B cell (primary cell): ENCODE data around the gene SPEF1. TPM values are rescaled to one million over a fixed set of nuclear protein-coding genes. Genes with fewer than 3 reads are reported as not detected.

Experiments used
- ATAC-seq: fragments of 200-7000 bp; cut with Tn5 transposase; one replicate; pipeline ENCODE4 v1.10.0; 2021; ENCODE audit warnings: low read depth, mild to moderate bottlenecking, moderate number of reproducible peaks, moderate library complexity
- CTCF ChIA-PET: fragments of 350-600 bp; sonication (Branson Sonifier 250); formaldehyde crosslinking; loops from one replicate; lab custom pipeline; 2021; ENCODE audit warnings: antibody characterized with exemption, inconsistent platforms; lab: Charles Lee
- POLR2A ChIA-PET: fragments of 350-600 bp; sonication (Branson Sonifier 250); formaldehyde crosslinking; loops from one replicate; lab custom pipeline; 2021; ENCODE audit warnings: antibody characterized with exemption; lab: Charles Lee
- DNase-seq: peaks from one replicate; pipeline ENCODE4 v3.0.0; 2013
- H2AFZ ChIP-seq: 2 replicates; pipeline ENCODE4 v1.6.1; 2012; ENCODE audit warnings: mild to moderate bottlenecking, low read depth, low read length; ENCODE audit not compliant: insufficient read depth, poor library complexity, severe bottlenecking
- H3K27ac ChIP-seq, 2 donors: 1 replicate in 1 of 2; 2 replicates in 1 of 2; pipeline ENCODE4 v1.5.1; 2012 to 2013; ENCODE audit warnings: low read length in 2 of 2, mild to moderate bottlenecking in 2 of 2, moderate library complexity in 1 of 2
- H3K27me3 ChIP-seq, 4 experiments: fragments of 200-600 bp in 1 of 4; sonication (generic) in 1 of 4; replicated peaks in 1 of 4; 1 replicate in 2 of 4; 2 replicates in 2 of 4; pipeline versions ENCODE4 v1.6.1 to v1.7.0; 2013 to 2016; ENCODE audit warnings: low read length in 3 of 4, mild to moderate bottlenecking in 2 of 4, mixed read lengths in 1 of 4, moderate library complexity in 1 of 4; ENCODE audit not compliant: insufficient read depth in 4 of 4, control insufficient read depth in 3 of 4; ENCODE audit errors: control extremely low read depth in 1 of 4
- H3K36me3 ChIP-seq, 2 experiments: replicated peaks in 1 of 2; 1 replicate in 1 of 2; 2 replicates in 1 of 2; pipeline versions ENCODE4 v1.6.1 to v1.7.1; 2013; ENCODE audit warnings: low read length in 1 of 2; ENCODE audit not compliant: insufficient read depth in 2 of 2, control insufficient read depth in 1 of 2; ENCODE audit errors: control extremely low read depth in 1 of 2, extremely low read depth in 1 of 2
- H3K4me1 ChIP-seq, 2 donors: fragments of 200-600 bp in 1 of 2; sonication (generic) in 1 of 2; 1 replicate in 1 of 2; 2 replicates in 1 of 2; pipeline versions ENCODE4 v1.5.1 to v1.6.1; 2013 to 2017; ENCODE audit warnings: low read length in 2 of 2; ENCODE audit not compliant: control insufficient read depth in 2 of 2, insufficient read depth in 2 of 2
- H3K4me2 ChIP-seq: replicated peaks from 2 replicates; pipeline ENCODE3; 2012; ENCODE audit warnings: mild to moderate bottlenecking, low read depth, low read length; ENCODE audit not compliant: poor library complexity, severe bottlenecking
- H3K4me3 ChIP-seq, 5 experiments: fragments of 200-600 bp in 1 of 5; sonication (generic) in 1 of 5; 1 replicate in 3 of 5; 2 replicates in 2 of 5; pipeline versions ENCODE4 v1.5.1 to v1.7.0; 2011 to 2016; ENCODE audit warnings: low read length in 4 of 5, mild to moderate bottlenecking in 4 of 5, low read depth in 2 of 5, control low read depth in 1 of 5, moderate library complexity in 1 of 5; ENCODE audit not compliant: insufficient read depth in 1 of 5; ENCODE audit errors: control extremely low read depth in 1 of 5, extremely low read depth in 1 of 5
- H3K79me2 ChIP-seq: fragments of 200-600 bp; sonication (generic); one replicate; pipeline ENCODE4 v1.6.0; 2016; ENCODE audit warnings: low read length; ENCODE audit not compliant: control insufficient read depth, insufficient read depth
- H3K9ac ChIP-seq: fragments of 200-600 bp; sonication (generic); 2 replicates; pipeline ENCODE4 v1.6.1; 2017; ENCODE audit warnings: mild to moderate bottlenecking, low read length, moderate library complexity
- H3K9me3 ChIP-seq, 3 donors: one replicate each; pipeline versions ENCODE4 v1.6.1 to v1.7.1; 2013; ENCODE audit warnings: low read length in 2 of 3; ENCODE audit not compliant: control insufficient read depth in 2 of 3, insufficient read depth in 1 of 3; ENCODE audit errors: control extremely low read depth in 1 of 3
- H4K20me1 ChIP-seq: 2 replicates; pipeline ENCODE4 v1.6.0; 2012; ENCODE audit warnings: mild to moderate bottlenecking, low read length; ENCODE audit not compliant: insufficient read depth, control insufficient read depth, poor library complexity, severe bottlenecking
- H3K27ac Mint-ChIP-seq: one replicate; pipeline ENCODE4 v1.8.0; 2021; ENCODE audit warnings: mixed read lengths
- H3K27me3 Mint-ChIP-seq: one replicate; pipeline ENCODE4 v1.8.0; 2021; ENCODE audit warnings: mixed read lengths
- H3K4me1 Mint-ChIP-seq: one replicate; pipeline ENCODE4 v1.8.0; 2021; ENCODE audit warnings: mixed read lengths
- H3K4me3 Mint-ChIP-seq: one replicate; pipeline ENCODE4 v1.8.0; 2021; ENCODE audit warnings: mixed read lengths
- H3K9me3 Mint-ChIP-seq: one replicate; pipeline ENCODE4 v1.8.0; 2022; ENCODE audit warnings: mixed read lengths; ENCODE audit not compliant: insufficient read depth
- EZH2 ChIP-seq: IDR thresholded peaks from 2 replicates; pipeline ENCODE4 v1.6.1; 2012; ENCODE audit warnings: borderline replicate concordance, low read depth, mild to moderate bottlenecking, moderate library complexity, low read length; ENCODE audit not compliant: insufficient read depth, poor library complexity, severe bottlenecking
- WGBS: methylation state at CpG from one replicate; pipeline ENCODE4 v1.1.5; 2013; ENCODE audit warnings: missing lambda C conversion rate; ENCODE audit not compliant: insufficient coverage; 5-methylcytosine and 5-hydroxymethylcytosine counted together
- intact Hi-C: fragments of 100-400 bp; cut with micrococcal nuclease; formaldehyde crosslinking; loops from one replicate; pipeline ENCODE4 v1.10.0; 2022
- polyA plus RNA-seq: library from polyadenylated mRNA; depleted of rRNA; stranded (reverse); fragments of >200 nt; gene quantifications from 2 replicates; pipeline ENCODE4 v1.2.3, GENCODE V29; 2012
- total RNA-seq, 2 donors: library from RNA; stranded (reverse); fragments of 120-200 nt in 1 of 2; gene quantifications; 1 replicate in 1 of 2; 2 replicates in 1 of 2; pipeline versions ENCODE4 v1.2.3 to v1.2.4, GENCODE V29; 2013 to 2022
- TF ChIP-seq, protein P1 (sequence below): fragments of 200-600 bp; IDR thresholded peaks from one replicate; pipeline ENCODE4 v1.8.0; 2022; ENCODE audit warnings: antibody characterized with exemption, mild to moderate bottlenecking

SPEF1 gene
- total and polyA plus RNA-seq, 2 donors (not counting 1 experiment from before 2014, with no cell fraction given): not detected

DNA sequence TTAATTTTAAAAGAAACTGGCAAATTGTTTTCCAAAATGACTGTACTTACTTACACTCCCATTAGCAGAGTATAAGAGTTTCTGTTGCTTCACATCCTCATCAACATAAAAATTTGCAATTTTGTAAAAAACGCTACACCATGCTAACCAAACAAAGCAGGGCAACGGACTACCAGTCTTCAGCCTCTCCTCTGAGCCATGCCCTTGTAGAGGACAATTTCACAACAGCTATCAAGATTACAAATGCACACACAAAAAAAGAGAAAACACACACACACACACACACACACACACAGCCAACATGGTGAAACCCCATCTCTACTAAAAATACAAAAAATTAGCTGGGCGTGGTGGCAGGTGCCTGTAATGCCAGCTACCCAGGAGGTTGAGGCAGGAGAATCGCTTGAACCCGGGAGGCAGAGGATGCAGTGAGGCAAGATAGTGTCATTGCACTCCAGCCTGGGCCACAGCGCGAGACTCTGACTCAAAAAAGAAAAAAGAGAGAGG is 9.6 kb downstream of the SPEF1 start:
- Histone ChIP-seq H4K20me1 (no peaks in the 10 kb centered on the region), H3K27me3 (no peaks in the 10 kb centered on the region), H3K27ac (no peak overlapping the region), H2AFZ (no peak overlapping the region), H3K9me3 (peaks cover 0 to 2% (median 0%) of the 10 kb centered on the region in 3 donors), H3K79me2 (peaks cover 7% of the 10 kb centered on the region), H3K36me3 (no peaks in the 10 kb centered on the region), H3K4me1 (peaks cover 10 to 23% of the 10 kb centered on the region in 2 donors), H3K4me2 (no peak overlapping the region), H3K9ac (no peak overlapping the region), H3K4me3 (no peak overlapping the region)
- H3K27ac Mint-ChIP-seq: no peak overlapping the region
- ChIA-PET POLR2A (interaction anchor here (0.6 kb wide), 1 partner anchor 70 kb away, joined by 5 read pairs; no protein-coding TSS in a partner anchor), CTCF (no interaction called here)
- ATAC-seq: no peak
- WGBS: no CpG with 5 or more reads among the region's 7 CpGs
- H3K27me3 Mint-ChIP-seq: no peaks in the 10 kb centered on the region
- no peak for DNase-seq
- intact Hi-C loops: no loop called here
- H3K4me1 Mint-ChIP-seq: peaks cover 14% of the 10 kb centered on the region
- no peaks in the 10 kb centered on the region for H3K9me3 Mint-ChIP-seq
- TF ChIP-seq EZH2: no peak
- TF ChIP-seq, protein P1, sequence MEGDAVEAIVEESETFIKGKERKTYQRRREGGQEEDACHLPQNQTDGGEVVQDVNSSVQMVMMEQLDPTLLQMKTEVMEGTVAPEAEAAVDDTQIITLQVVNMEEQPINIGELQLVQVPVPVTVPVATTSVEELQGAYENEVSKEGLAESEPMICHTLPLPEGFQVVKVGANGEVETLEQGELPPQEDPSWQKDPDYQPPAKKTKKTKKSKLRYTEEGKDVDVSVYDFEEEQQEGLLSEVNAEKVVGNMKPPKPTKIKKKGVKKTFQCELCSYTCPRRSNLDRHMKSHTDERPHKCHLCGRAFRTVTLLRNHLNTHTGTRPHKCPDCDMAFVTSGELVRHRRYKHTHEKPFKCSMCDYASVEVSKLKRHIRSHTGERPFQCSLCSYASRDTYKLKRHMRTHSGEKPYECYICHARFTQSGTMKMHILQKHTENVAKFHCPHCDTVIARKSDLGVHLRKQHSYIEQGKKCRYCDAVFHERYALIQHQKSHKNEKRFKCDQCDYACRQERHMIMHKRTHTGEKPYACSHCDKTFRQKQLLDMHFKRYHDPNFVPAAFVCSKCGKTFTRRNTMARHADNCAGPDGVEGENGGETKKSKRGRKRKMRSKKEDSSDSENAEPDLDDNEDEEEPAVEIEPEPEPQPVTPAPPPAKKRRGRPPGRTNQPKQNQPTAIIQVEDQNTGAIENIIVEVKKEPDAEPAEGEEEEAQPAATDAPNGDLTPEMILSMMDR: no peak
- H3K4me3 Mint-ChIP-seq: no peak overlapping the region

DNA sequence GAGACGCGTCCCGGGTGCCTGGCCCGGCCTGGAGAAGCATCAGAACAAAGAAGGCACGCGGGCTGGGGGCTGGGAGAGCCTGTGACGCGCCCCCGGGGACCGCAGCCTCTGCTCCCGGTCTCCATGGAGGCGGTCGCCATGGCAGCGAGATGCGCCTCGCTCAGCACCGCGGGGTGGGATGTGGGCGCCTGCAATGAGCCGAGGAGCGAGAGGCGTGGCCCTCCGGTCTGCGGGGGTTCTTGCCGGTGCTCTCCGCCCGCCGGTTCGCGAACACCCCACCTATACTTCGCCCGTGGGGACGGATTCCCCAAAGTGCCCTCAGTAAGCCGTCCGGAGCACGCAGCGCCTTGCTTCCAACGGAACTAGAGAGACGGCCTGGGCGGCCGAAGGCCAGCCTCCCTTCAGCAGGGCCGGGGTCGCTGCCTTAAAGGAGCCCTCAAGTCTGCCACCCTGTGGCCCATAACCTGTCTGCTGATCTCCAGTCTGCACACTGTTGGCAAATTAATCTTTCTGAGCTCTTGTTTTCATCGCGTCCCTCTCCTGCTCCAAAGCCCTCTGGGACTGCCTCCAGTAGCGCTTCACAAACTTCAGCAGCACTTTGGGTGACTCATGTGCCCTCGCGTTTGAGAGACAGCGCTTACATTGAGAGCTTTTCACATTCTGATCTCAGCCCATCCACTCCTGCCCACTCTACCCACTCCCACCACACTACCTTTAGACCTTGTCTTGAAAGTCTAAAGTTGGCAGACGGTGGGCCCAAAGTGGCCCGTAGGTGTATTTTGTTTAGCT is 12.7 kb downstream of the SPEF1 start:
- TF ChIP-seq, protein P1: peak; percentile 71
- no peak for TF ChIP-seq EZH2
- ChIA-PET CTCF (interaction anchor here (0.8 to 4.8 kb wide), 22 partner anchors 11 to 317 kb away, joined by 3 to 47 read pairs (median 5); partner anchors contain the start of genes AP5S1, CENPB and SPEF1), POLR2A (interaction anchor here (0.8 to 2.4 kb wide), 9 partner anchors 9 to 1424 kb away, joined by 3 to 18 read pairs (median 7); partner anchors contain the start of genes AP5S1, CDC25B, CENPB and MAVS)
- peak overlapping the region; percentile 98 for H3K4me2 ChIP-seq
- no peaks in the 10 kb centered on the region for H3K27me3 ChIP-seq
- peak overlapping the region; percentile 98 for H2AFZ ChIP-seq
- WGBS: under 1% methylated on average over 49 of the region's 51 CpGs
- H3K4me1 Mint-ChIP-seq: peaks cover 26% of the 10 kb centered on the region
- H3K9me3 Mint-ChIP-seq: no peaks in the 10 kb centered on the region
- peaks cover 12 to 31% of the 10 kb centered on the region in 2 donors for H3K4me1 ChIP-seq
- peak overlapping the region; percentile 88 for H3K9ac ChIP-seq
- no peaks in the 10 kb centered on the region for H3K36me3 ChIP-seq
- no peaks in the 10 kb centered on the region for H4K20me1 ChIP-seq
- intact Hi-C loops: loop anchor here (1.0 to 5.0 kb wide), 9 partner anchors 13 to 721 kb away; partner anchors contain the start of genes AP5S1, CENPB, MRPS26 and PANK2
- H3K4me3 ChIP-seq: peak overlapping the region; percentile 48 to 97 (median 77)
- peak overlapping the region; percentile 97 for H3K27ac Mint-ChIP-seq
- peak overlapping the region; percentile 98 to 99 for H3K27ac ChIP-seq
- peak overlapping the region; percentile 96 for H3K4me3 Mint-ChIP-seq
- peaks cover 10% of the 10 kb centered on the region for H3K79me2 ChIP-seq
- H3K27me3 Mint-ChIP-seq: no peaks in the 10 kb centered on the region
- DNase-seq: peak; percentile 91
- ATAC-seq: peak; percentile 42
- H3K9me3 ChIP-seq: peaks cover 0 to 2% (median 0%) of the 10 kb centered on the region in 3 donors
